HG02623 (cell line): ENCODE data around the gene NXF1.
A peak's percentile ranks its signal among the peaks of the same experiment; 100 is the strongest.
"Not testable (repeated sequence)": the region's sequence is repeated elsewhere in the genome, so short reads cannot be mapped to it uniquely, and the experiment has no call there.

ENCODE experiments used
- ATAC-seq: cut with Tn5 transposase; IDR thresholded peaks from one replicate; pipeline ENCODE4 v1.9.1; 2021; ENCODE audit warnings: moderate library complexity; ENCODE audit not compliant: unreplicated experiment

Gene NXF1

DNA sequence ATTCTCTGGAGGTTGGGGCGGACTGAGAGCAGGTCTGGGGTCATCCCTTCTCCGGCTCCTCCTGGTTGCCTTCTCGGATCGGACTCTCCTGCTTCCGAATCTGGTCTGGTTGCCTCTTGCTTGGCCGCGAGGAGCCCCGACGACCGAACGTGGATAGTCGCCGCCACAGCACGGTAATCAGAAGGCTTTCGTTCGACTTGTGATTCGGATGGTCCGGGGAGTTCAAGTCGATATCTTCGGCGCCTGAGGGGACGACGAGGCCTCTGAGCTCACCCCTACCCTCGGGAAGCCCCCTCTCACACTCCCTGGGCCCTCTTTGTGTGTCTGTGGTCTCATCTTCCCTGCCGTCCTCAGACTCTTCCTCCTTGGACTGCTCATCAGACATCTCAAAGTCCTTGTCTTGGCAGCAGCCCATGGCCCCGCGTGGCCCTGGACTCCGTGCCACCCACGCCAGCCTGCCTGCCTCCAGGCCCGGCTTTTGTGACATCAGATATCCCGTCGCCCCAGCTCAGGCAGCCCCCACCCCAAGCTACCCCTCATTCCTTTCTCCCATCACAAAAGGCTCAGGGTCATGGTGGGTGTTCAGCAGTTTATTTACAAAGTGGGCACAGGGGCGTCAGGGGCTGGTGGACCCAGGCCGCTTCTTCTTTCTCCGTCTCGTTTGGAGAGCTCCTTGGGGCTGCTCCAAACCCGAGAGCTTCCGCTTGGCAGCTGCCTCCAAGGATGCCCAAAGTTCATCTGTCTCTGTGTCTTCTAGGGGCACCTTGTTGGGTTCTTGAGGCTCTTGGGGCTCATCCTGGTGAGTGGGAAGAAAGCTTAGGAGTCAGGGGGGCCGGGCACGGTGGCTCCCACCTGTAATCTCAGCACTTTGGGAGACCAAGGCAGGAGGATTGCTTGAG, 27.3 kb upstream of the NXF1 start, which contains the start of gene TEX54:
Gene TEX54 (minus strand): TSS at position 506 of the 899 bp plus-strand sequence.
- ATAC-seq, result peak; percentile 7

DNA sequence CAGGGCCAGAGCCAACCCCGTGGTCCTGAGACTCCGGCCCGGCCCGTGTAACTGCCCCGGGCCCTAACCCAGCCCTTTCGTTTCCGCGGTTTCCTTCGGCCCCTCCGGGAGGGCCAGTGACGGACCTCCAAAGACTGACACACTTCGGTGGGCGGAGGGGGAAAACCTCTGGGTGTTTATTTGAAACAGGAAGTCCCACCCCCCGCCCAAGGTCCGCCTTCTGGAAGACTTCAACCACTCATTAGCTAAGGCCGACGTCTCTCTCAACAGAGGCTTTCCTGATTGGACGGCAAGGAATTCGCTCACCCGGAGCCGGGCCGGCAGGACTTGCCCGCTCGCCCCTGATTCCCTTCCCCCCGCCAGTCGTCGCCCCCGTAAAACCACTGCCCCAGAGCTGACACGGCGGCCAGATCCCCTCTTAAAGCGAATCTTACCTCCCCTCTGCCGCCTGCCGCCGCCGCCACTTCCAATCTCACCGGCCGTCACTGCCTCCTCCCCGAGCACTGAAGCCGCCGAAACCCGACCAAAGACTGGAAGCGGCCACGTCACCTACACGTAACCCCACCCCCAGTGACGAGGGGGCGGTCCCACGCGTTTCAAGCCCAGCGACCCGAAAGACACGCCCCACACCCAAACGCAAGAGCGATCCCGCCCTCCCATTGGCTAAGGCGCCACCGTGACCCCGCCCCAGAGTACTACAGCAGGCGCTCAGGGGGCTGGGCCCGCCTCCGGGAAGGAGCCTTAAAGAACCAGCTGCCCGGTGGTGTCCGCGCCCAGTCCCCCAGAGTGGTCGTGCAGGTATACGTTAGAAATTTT, 26.5 kb upstream of the NXF1 start, which contains the start of gene STX5:
Gene STX5 (minus strand): TSS at position 532 of the 816 bp plus-strand sequence. CDS start 808 bp downstream, outside the sequence.
- peak; percentile 72 for ATAC-seq

DNA sequence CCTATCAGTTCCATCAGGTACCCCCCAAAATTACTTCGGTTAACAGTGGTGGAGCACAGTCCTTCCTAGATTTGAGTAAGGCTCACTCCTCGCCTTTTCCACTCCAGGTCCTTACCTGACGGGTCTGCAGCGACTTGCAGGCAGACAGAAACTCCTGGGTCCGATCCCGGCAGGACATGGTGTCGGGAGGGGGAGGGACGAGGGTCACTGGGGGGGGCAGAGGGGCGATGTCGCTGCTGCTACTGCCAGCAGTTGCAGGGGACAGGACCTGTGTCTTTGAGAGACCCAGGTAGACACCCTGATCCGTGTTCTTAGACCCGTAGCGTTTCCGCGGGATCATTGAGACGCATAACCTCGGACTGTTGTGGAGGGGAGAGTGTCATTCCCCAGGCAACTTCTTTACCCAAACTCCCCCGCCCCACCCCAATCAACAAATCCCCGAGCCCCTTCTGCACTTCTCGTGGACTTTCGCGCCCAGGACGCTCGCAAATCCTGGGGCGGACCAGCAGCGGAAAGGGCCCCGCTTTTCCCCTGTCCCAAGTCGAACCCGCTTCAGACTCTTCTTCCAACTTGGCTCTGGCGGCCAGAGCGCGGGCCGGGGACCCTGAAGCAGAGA, 25.8 kb upstream of the NXF1 start:
- ATAC-seq, result no peak

DNA sequence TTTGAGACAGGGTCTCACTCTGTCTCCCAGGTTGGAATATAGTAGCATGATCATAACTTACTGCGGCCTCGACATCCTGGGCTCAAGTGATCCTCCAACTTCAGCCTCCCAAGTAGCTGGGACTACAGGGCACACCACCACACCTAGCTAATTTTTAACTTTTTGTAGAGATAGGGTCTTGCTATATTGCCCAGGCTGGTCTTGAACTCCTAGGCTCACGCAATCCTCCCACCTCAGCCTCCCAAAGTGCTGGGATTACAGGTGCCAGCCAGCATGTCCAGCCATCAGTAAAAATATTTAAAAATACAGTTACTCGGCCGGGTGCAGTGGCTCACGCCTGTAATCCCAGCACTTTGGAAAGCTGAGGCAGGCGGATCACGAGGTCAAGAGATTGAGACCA, 22.9 kb upstream of the NXF1 start:
- ATAC-seq, result not testable (repeated sequence)

DNA sequence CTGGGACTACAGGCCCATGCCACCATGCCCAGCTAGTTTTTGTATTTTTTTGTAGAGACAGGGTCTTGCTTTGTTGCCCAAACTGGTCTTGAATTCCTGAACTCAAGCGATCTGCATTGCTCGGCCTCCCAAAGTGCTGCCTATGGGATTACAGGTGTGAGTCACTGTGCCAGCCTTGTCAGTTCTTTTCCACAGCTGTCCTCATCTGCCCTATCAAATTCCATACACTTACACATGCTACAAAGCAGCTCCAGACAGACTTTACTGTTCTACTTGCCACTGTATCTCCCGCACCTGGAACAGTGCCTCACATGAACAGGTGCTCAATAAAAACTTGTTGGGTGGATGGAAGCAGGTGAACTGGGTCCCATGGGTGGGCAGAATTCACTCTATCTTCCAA, 18.4 kb upstream of the NXF1 start:
- no peak for ATAC-seq

DNA sequence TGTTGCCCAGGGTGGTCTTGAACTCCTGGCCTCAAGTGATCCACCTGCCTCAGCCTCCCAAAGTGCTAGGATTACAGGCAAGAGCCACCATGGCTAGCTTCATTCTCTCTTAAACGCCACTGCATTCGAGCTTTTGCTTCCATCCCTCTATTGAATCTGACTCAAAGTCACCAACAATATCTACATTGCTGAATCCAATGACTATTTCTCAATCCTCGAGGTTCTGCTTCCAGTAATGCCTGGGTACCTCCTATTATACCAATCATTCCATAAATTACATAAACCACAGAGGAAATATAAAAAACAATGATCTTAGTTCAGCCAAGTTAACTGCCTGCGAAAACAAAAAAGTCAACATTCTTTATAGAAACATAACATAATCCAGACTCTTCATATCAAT, 11.9 kb upstream of the NXF1 start:
- ATAC-seq, result no peak

DNA sequence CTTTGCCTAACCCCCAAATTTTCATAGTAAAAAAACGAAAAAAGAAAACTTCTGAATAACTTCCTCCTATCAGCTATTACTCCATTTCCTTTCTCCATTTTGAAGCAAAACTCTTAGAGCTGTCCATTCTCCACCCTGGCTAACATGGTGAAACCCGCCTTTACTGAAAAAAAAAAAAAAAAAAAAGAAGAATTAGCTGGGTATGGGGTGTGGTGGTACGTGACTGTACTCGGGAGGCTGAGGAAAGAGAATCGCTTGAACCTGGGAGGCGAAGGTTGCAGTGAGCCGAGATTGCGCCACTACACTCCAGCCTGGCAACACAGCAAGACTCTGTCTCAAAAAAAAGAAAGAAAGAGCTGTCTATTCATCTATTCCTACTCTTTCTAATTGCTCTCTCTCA, 11.3 kb upstream of the NXF1 start:
- ATAC-seq, result no peak

DNA sequence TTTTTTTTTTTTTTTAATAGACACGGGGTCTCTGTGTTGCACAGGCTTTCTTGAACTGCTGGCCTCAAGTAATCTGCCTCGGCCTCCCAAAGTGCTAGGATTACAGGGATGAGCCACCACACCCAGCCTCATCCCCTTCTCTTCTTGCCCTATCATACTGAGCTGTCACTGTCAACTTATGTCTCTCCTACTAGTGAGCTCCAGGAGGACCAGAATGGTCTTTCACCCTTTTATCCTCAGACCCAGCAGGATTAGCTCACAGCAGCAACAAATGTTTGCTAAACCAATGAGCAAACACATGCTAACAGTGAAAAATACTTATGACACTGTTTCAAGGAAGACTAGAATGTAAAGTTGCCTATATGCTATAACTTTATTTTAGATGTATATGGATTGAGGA, 6.4 kb upstream of the NXF1 start:
- no peak for ATAC-seq

DNA sequence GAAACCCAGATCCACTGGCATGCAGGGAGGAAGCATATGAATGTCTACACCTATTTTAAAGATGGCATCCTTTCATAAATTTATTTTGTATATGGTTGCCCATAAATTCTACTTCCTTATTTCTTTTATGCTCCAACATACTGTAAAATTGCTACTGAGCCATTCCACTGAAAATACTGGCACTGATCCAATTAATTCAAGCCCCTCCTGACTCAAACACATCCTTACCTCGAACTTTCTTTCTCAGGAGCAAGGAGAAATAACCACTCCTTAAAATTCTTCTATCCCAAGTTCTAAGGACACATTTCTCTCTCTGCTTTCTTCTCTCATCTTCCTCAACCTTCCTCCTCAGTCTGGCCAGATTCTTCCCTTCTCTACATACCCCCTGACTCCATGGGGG, 5.5 kb upstream of the NXF1 start:
- ATAC-seq, result no peak

DNA sequence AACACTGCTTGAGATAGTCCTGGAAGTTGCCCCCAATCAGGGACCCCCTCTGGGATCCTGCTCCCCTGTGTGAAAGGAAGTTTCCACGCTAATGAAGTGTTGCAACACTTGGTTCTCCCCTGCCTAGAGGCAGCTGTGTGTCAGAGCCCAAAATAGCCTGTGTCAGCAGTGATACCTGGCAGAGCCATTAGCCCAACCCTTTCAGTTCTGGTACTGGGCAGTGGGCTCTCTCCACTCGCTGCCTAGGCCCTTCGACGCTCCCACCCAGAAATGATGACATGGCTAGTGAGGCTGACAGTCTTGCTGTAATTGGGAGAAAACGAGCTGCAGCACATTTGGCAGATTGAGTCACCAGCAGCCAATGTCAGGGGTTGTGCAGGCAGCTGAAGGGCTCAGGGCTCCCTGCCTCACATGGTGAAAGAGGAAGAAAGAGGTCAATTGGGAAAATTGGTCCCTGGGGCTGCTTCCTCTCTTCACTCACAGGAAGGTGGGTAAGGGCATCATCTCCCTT, 1.4 kb upstream of the NXF1 start:
- no peak for ATAC-seq

DNA sequence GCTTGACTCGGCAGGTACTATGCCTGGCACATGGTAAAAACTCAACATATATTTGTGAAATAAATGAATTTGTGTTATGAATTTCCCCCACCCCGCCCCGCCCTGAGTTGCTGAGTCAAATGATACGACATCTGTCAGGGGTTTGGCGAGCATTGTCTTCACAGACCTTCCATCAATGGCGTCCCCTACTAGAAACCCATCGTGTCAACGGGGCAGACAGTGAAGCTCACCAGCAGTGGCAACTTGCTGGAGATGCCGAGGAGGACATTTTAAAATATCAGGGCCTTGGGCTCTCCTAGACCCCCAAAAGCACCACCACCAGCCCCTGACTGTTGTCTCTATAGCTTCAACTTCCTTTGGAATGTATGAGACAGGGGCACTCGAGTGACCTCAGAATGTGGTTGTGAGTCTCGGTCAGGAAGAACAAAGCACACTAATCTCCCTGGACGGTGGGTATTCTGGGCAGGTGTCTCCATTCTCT, 761 bp upstream of the NXF1 start:
- no peak for ATAC-seq

DNA sequence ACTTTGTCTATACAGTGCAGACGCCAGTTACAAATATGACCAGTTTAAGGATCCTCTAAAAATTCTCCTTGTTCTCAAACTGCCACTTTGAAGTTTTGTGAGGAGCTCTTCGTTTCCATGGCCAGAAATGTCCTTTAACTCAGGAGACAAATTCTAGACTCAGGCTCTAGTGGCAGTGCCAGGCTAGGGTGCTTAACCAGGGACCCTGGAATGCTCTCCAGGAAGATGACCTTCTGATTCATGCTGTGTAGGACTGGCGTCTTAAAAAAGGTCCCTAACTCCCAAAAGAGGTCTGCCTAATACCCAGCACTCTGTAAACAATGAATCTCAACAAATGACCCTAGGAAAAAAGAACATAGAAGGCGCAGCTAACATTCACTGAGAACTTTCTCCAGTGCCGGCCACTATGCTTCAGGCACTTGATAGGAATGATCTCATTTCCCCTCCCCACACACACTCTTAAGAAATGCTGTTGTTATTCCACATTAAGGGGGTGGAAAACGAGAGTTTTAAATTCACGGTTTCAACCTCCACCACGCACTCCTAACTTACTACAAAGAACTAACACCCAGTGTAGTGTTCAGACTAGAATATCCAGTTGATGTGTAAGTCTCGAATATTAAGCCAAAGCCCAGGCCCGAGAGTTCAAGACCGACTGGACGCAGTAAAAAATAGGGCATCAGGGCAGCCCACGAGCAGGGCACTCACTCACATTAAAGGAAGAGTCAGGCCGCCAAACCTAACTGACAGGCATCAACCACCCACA, 747 bp downstream of the NXF1 start:
- no peak for ATAC-seq

DNA sequence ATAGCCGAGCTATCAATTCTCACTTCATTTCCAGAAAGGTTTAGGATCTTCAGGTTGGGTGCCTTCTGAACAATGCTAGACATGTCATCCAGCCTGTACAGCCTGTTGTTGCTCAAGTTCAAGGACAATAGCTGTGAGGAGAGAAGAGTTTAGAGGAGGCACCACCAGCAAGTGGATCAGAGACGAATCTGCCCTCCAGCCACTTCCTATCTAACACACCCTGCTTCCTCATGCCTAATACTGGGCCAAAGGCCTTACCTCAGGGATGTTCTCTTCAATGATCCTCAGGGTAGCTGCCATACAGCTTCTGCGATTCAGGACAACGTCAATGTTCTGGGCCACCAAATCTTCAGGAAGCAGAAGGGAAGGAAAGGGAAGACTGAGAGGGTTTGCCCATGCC, 4.2 kb downstream of the NXF1 start:
- no peak for ATAC-seq

DNA sequence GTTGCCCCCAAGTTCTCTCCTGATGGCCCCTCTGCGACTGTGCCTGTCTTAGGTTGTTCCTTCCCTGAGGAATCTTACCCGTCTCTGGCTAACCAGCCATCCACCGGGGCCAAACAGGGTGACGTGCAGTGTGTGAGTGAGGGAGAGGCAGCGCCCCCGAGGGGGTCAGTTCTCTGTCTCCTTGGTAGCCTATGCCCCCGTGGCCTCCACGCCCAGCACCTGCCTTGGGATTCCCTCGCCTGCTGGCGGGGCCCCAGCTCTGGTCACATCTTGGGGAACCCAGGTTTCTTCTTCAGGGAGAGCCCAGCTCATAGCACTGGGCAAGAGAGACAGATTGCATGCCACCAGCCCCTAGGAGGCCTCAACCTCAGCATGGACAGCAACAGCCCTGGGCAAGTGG, 5.8 kb downstream of the NXF1 start:
- ATAC-seq, result no peak

DNA sequence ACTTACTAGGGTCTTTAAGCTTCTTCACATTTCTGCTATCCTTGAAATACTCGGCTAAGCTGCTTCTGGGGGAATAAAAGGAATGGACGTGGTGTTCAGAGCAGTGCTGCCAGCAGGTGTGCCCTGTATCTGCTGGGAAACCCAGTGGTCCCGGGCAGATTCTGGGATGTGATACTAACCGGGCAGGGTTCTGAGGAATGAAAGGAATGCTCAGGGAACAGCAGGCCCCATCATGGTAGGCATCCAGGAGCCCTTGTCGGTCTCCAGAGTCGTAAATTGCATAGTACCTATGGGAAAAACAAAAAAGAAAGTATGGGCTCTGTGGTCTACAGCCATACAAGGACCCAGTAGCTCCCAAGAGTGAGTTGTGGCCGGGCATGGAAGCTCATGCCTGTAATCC, 9.0 kb downstream of the NXF1 start:
- ATAC-seq, result no peak

DNA sequence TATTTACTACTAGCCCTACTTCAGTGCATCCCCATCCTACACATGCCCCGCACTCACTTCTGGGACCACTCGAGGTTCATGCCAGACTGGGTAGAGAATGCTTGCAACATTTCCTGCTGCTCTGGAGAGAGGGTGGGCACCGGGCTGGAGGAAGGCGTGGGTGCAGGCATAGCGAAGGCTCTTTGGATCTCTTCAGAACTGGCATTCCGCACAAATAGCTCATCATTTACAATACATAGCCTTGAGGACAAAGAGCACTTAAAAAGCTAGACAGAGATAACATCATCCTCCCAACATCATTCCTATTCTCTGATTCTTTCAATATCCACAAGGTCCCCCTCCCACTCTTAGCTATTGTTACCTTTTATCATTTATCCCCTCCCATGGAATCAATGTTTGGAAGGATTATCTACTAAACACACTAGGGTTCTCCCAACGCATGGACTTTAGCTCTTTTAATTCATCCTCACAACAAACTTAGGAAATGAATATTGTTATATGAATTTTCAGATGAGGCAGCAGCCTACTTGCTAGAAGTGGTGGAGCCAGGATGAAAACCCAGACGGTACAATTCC, 11.0 kb downstream of the NXF1 start:
- no peak for ATAC-seq

DNA sequence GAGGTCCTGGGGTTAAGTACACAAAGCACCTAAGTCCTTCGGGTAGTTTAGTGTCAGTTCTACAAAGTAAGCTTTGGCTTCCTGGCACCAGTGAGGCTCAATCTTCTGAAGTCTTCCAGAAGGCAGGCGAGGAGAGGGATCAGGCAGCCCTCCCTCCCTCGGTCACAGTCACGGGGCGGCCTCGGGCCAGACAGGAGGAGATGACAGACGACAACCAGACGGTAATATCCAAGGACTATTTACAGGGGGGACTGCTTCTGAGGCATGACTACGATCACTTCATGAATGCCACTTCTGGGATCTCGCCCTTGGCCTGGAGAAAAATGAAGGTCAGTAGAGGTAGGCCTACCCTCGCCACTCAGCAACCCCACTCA, 13.1 kb downstream of the NXF1 start:
- no peak for ATAC-seq

DNA sequence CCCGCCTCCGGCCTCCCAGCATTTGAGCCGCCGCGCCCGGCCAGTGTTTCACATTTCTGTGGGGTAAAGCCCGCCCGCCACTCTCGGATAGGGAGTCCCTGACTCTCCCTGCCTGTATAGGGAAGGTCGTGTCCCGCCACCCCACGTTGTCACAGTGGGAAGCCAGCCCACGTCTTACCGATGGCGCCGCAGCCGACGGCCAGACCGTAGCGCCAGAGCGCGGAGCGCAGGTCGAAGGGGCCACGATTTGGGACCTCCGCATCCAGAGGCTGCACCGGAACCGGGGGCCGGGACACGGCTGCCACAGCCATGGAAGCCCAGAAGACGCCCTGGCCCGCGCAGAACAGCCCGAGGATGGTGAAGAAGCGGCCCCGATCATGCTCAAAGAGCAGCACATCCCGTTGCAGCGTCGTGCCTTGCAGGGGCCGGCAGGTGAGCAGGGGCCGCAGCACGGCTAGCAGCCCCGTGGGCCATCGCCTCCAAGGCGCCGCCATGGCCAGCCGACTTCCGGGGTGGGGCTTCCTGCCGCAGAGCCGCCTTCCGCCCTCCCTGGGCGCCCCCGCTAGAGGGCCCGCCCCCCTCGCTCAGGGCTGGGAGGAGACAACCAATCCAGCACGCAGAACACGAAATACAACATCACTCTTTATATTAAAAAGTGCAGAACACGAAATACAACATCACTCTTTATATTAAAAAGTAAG, 13.6 kb downstream of the NXF1 start, which contains the start of gene TMEM223:
Gene TMEM223 (minus strand): TSS at position 506 of the 701 bp plus-strand sequence. CDS start 12 bp downstream, at position 494.
- ATAC-seq, result peak; percentile 59

DNA sequence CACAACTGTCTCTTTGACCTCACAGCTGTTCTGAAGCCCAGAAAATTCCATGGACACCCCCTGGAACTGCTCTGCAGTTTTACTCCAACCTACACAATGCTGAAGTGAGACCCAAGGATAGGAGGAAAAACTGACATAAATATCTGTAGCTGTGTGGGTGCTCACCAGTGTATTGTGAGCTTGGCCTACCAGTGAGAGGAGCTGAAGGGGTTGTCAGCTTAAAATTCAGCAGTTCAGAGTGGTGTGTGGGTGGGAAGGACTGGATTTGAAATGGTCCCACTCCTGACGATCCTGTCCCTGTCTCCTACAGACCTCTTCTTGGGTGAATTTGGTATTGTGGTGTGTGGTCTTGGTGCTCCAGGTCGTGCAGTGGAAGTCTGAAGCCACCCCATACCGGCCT, 15.7 kb downstream of the NXF1 start:
- ATAC-seq, result no peak
